H9 (cell line): ENCODE measurements around the gene TUBA3E. TPM values are rescaled to one million over a fixed set of nuclear protein-coding genes. Genes with fewer than 3 reads are reported as not detected.

Source experiments
- DNase-seq: peaks from one replicate; pipeline ENCODE4 v3.0.0-alpha.2; 2017
- H2AFZ ChIP-seq: one replicate; pipeline ENCODE4 v1.6.1; 2013; ENCODE audit warnings: mild to moderate bottlenecking, low read length, control low read depth, moderate library complexity
- H2AK5ac ChIP-seq: 2 replicates; pipeline ENCODE4 v1.6.1; 2013; ENCODE audit warnings: low read length, control low read depth, mixed read lengths; ENCODE audit not compliant: insufficient read length
- H2BK120ac ChIP-seq: one replicate; pipeline ENCODE4 v1.6.1; 2013; ENCODE audit warnings: low read depth, mild to moderate bottlenecking, low read length, control low read depth, inconsistent platforms; ENCODE audit not compliant: poor library complexity, severe bottlenecking
- H2BK12ac ChIP-seq: 2 replicates; pipeline ENCODE4 v1.6.1; 2013; ENCODE audit warnings: low read length, control low read depth, mixed read lengths, low read depth; ENCODE audit not compliant: insufficient read length
- H2BK15ac ChIP-seq: 2 replicates; pipeline ENCODE4 v1.6.1; 2013; ENCODE audit warnings: low read depth, low read length, control low read depth
- H2BK20ac ChIP-seq: one replicate; pipeline ENCODE4 v1.6.1; 2013; ENCODE audit warnings: low read depth, mild to moderate bottlenecking, low read length, control low read depth, inconsistent platforms; ENCODE audit not compliant: poor library complexity, severe bottlenecking
- H2BK5ac ChIP-seq: 2 replicates; pipeline ENCODE4 v1.6.1; 2013; ENCODE audit warnings: low read length, control low read depth, mixed read lengths; ENCODE audit not compliant: insufficient read length
- H3K14ac ChIP-seq: 2 replicates; pipeline ENCODE4 v1.6.1; 2013; ENCODE audit warnings: low read length, control low read depth; ENCODE audit not compliant: insufficient read depth
- H3K18ac ChIP-seq: 2 replicates; pipeline ENCODE4 v1.6.1; 2013; ENCODE audit warnings: low read depth, mild to moderate bottlenecking, mixed read lengths, low read length, control low read depth; ENCODE audit not compliant: insufficient read length
- H3K23ac ChIP-seq: 2 replicates; pipeline ENCODE4 v1.6.1; 2013; ENCODE audit warnings: low read length, control low read depth, mixed read lengths, low read depth; ENCODE audit not compliant: insufficient read length
- H3K23me2 ChIP-seq: 2 replicates; pipeline ENCODE4 v1.6.1; 2013; ENCODE audit warnings: low read depth, mild to moderate bottlenecking, mixed read lengths, low read length, control low read depth; ENCODE audit not compliant: insufficient read length, poor library complexity, severe bottlenecking
- H3K27ac ChIP-seq: 2 replicates; pipeline ENCODE4 v1.5.1; 2013; ENCODE audit warnings: low read length, control low read depth, mixed read lengths, low read depth; ENCODE audit not compliant: insufficient read length
- H3K27me3 ChIP-seq: 2 replicates; pipeline ENCODE4 v1.6.1; 2013; ENCODE audit warnings: low read length, control low read depth, inconsistent platforms; ENCODE audit not compliant: insufficient read depth
- H3K4ac ChIP-seq: 2 replicates; pipeline ENCODE4 v1.6.1; 2013; ENCODE audit warnings: low read depth, mild to moderate bottlenecking, control low read depth, inconsistent platforms, low read length, moderate library complexity
- H3K4me1 ChIP-seq: 2 replicates; pipeline ENCODE4 v1.6.1; 2013; ENCODE audit warnings: low read length, control low read depth, inconsistent platforms; ENCODE audit not compliant: insufficient read depth
- H3K4me2 ChIP-seq: 2 replicates; pipeline ENCODE4 v1.6.1; 2013; ENCODE audit warnings: low read length, control low read depth, mixed read lengths; ENCODE audit not compliant: insufficient read length, insufficient read depth
- H3K56ac ChIP-seq: 2 replicates; pipeline ENCODE4 v1.6.1; 2013; ENCODE audit warnings: low read depth, mild to moderate bottlenecking, mixed read lengths, low read length, control low read depth; ENCODE audit not compliant: insufficient read length
- H3K79me1 ChIP-seq: 2 replicates; pipeline ENCODE4 v1.6.1; 2013; ENCODE audit warnings: low read depth, mild to moderate bottlenecking, moderate library complexity, low read length, control low read depth, inconsistent platforms; ENCODE audit not compliant: insufficient read depth, poor library complexity, severe bottlenecking
- H3K79me2 ChIP-seq: 2 replicates; pipeline ENCODE4 v1.6.1; 2013; ENCODE audit warnings: low read length, control low read depth, inconsistent platforms; ENCODE audit not compliant: insufficient read depth
- H3K9ac ChIP-seq: 2 replicates; pipeline ENCODE4 v1.6.1; 2013; ENCODE audit warnings: low read length, control low read depth, mixed read lengths; ENCODE audit not compliant: insufficient read length; ENCODE audit errors: extremely low read depth
- H3K9me3 ChIP-seq: one replicate; pipeline ENCODE4 v1.6.1; 2013; ENCODE audit warnings: low read depth, low read length, inconsistent platforms; ENCODE audit not compliant: control insufficient read depth
- H3T11ph ChIP-seq: one replicate; pipeline ENCODE4 v1.6.1; 2013; ENCODE audit warnings: mild to moderate bottlenecking, low read length, control low read depth, inconsistent platforms
- H4K20me1 ChIP-seq: one replicate; pipeline ENCODE4 v1.6.1; 2013; ENCODE audit not compliant: control insufficient read depth, insufficient read length, insufficient read depth
- H4K5ac ChIP-seq: 2 replicates; pipeline ENCODE4 v1.6.1; 2013; ENCODE audit warnings: low read depth, mild to moderate bottlenecking, mixed read lengths, low read length, control low read depth; ENCODE audit not compliant: insufficient read length
- H4K8ac ChIP-seq: replicated peaks from 2 replicates; pipeline ENCODE4 v1.6.1; 2013; ENCODE audit warnings: low read length, control low read depth, mixed read lengths, low read depth; ENCODE audit not compliant: insufficient read length
- H4K91ac ChIP-seq: 2 replicates; pipeline ENCODE4 v1.6.1; 2013; ENCODE audit warnings: low read depth, mild to moderate bottlenecking, moderate library complexity, mixed read lengths, low read length, control low read depth; ENCODE audit not compliant: insufficient read length
- H3K27ac Mint-ChIP-seq, 3 experiments: 2 replicates in 2 of 3; 3 replicates in 1 of 3; pipeline ENCODE4 v1.8.0; 2020 to 2021; ENCODE audit warnings: mixed read lengths in 3 of 3, mild to moderate bottlenecking in 1 of 3, moderate library complexity in 1 of 3
- H3K27me3 Mint-ChIP-seq: 2 replicates; pipeline ENCODE4 v1.8.0; 2021; ENCODE audit warnings: low read depth, mild to moderate bottlenecking, moderate library complexity, mixed read lengths
- H3K36me3 Mint-ChIP-seq, 3 experiments: 2 replicates in 2 of 3; 3 replicates in 1 of 3; pipeline ENCODE4 v1.8.0; 2020 to 2021; ENCODE audit warnings: low read depth in 3 of 3, mixed read lengths in 3 of 3; ENCODE audit not compliant: insufficient read depth in 1 of 3
- H3K4me1 Mint-ChIP-seq, 2 experiments: 2 replicates each; pipeline ENCODE4 v1.8.0; 2020; ENCODE audit warnings: mixed read lengths in 2 of 2
- H3K4me3 Mint-ChIP-seq, 2 experiments: 2 replicates in 1 of 2; 3 replicates in 1 of 2; pipeline ENCODE4 v1.8.0; 2020 to 2021; ENCODE audit warnings: mild to moderate bottlenecking in 2 of 2, mixed read lengths in 2 of 2, moderate library complexity in 1 of 2
- H3K9me3 Mint-ChIP-seq, 2 experiments: 2 replicates in 1 of 2; 3 replicates in 1 of 2; pipeline ENCODE4 v1.8.0; 2020; ENCODE audit warnings: mild to moderate bottlenecking in 2 of 2, mixed read lengths in 2 of 2, moderate library complexity in 1 of 2
- CTCF ChIP-seq: fragments of 200-600 bp; sonication (generic); conservative IDR thresholded peaks from 3 replicates; pipeline ENCODE4 v1.8.0; 2021; ENCODE audit warnings: antibody characterized with exemption, mild to moderate bottlenecking
- WGBS: extraction: QIAGEN DNeasy Blood & Tissue Kit; methylation state at CpG from one replicate; pipeline ENCODE4 v1.1.7; 2013; ENCODE audit warnings: missing lambda C conversion rate, low lambda C conversion rate, mixed read lengths; ENCODE audit not compliant: insufficient read length; ENCODE audit errors: extremely low coverage; 5-methylcytosine and 5-hydroxymethylcytosine counted together
- total RNA-seq: library from RNA; stranded (reverse); gene quantifications from 2 replicates; pipeline ENCODE4 v1.2.1, GENCODE V29; 2021

Gene TUBA3E
- total RNA-seq, 1 experiment from 2014 or later, result 0.26 TPM

- H3K27ac Mint-ChIP-seq, result no peak overlapping the region; a peak in 1 of 7 replicates
These were observed 32.8 kb downstream of the TUBA3E start for GRCh38 chr2:130165293-130166016.

More at GRCh38 chr2:130165293-130166016, 32.8 kb downstream of the TUBA3E start:
- no peak overlapping the region for H3K14ac ChIP-seq
- no peak overlapping the region for H3K18ac ChIP-seq
- H3K4me2 ChIP-seq, result no peak overlapping the region
- no peaks in the 10 kb centered on the region for H3K23me2 ChIP-seq
- no peak overlapping the region for H4K5ac ChIP-seq
- Mint-ChIP-seq H3K4me3 (no peak overlapping the region), H3K4me1 (peaks cover 0 to 6% of the 10 kb centered on the region in 2 experiments; a peak in 2 of 4 replicates), H3K9me3 (no peaks in the 10 kb centered on the region), H3K36me3 (peaks cover 31 to 68% (median 68%) of the 10 kb centered on the region in 3 experiments; a peak in 6 of 7 replicates), H3K27me3 (no peaks in the 10 kb centered on the region; the same call in 1 of the 2 replicates)
- TF ChIP-seq CTCF, result no peak
- H4K91ac ChIP-seq, result no peak overlapping the region
- H3K9ac ChIP-seq, result no peak overlapping the region
- no peak overlapping the region for H2BK5ac ChIP-seq
- no peak overlapping the region for H2BK20ac ChIP-seq
- no peak overlapping the region for H3K4ac ChIP-seq
- no CpG with 5 or more reads among the region's 8 CpGs for WGBS
- no peak overlapping the region for H2BK15ac ChIP-seq
- no peak overlapping the region for H2BK120ac ChIP-seq
- no peak overlapping the region for H3T11ph ChIP-seq
- no peak overlapping the region for H2BK12ac ChIP-seq
- no peaks in the 10 kb centered on the region for H3K79me1 ChIP-seq
- no peaks in the 10 kb centered on the region for H3K27me3 ChIP-seq
- H2AK5ac ChIP-seq, result no peak overlapping the region
- no peaks in the 10 kb centered on the region for H3K79me2 ChIP-seq
- H3K4me1 ChIP-seq, result no peaks in the 10 kb centered on the region
- no peak overlapping the region for H3K56ac ChIP-seq
- H3K23ac ChIP-seq, result no peak overlapping the region
- no peak overlapping the region for H4K8ac ChIP-seq
- no peak overlapping the region for H2AFZ ChIP-seq
- DNase-seq, result no peak
- no peaks in the 10 kb centered on the region for H3K9me3 ChIP-seq
- no peaks in the 10 kb centered on the region for H4K20me1 ChIP-seq
- no peak overlapping the region for H3K27ac ChIP-seq
